GM12878 (cell line): ENCODE data around the gene FBXW9. TPM values are rescaled to one million over a fixed set of nuclear protein-coding genes. Genes with fewer than 3 reads are reported as not detected.

ENCODE experiments used
- CEBPZ ChIP-seq: fragments of 150-350 bp; IDR thresholded peaks from 2 replicates; pipeline ENCODE4 v1.6.1; 2016; ENCODE audit warnings: low read depth, low read length
- KDM1A ChIP-seq: fragments of 200-600 bp; sonication (generic); IDR thresholded peaks from 2 replicates; pipeline ENCODE4 v1.6.1; 2016; ENCODE audit warnings: borderline replicate concordance
- MXI1 ChIP-seq: fragments of 150-350 bp; IDR thresholded peaks from 2 replicates; pipeline ENCODE4 v1.6.1; 2011; ENCODE audit warnings: low read depth, mild to moderate bottlenecking, inconsistent platforms, low read length, improper control_type of control experiment
- RBBP5 ChIP-seq: fragments of 200-600 bp; sonication (generic); conservative IDR thresholded peaks from 2 replicates; pipeline ENCODE4 v1.6.1; 2016
- SP1 ChIP-seq: IDR thresholded peaks from one replicate; pipeline ENCODE4 v1.6.1; 2011; ENCODE audit warnings: low read depth, low read length
- STAT3 ChIP-seq: IDR thresholded peaks from 2 replicates; pipeline ENCODE4 v1.6.1; 2011; ENCODE audit warnings: low read depth, low read length, improper control_type of control experiment
- SUZ12 ChIP-seq: fragments of 200-600 bp; sonication (generic); IDR thresholded peaks from one replicate; pipeline ENCODE4 v1.6.1; 2018; ENCODE audit warnings: antibody characterized with exemption, mild to moderate bottlenecking; ENCODE audit not compliant: unreplicated experiment
- ZZZ3 ChIP-seq: IDR thresholded peaks from 2 replicates; pipeline ENCODE4 v1.6.1; 2011; ENCODE audit warnings: low read depth; ENCODE audit not compliant: control insufficient read depth, insufficient read length
- polyA plus RNA-seq, 11 experiments: library from polyadenylated mRNA; depleted of rRNA in 4 of 11; unstranded in 6 of 11; stranded (reverse) in 5 of 11; fragments of >200 nt; fragmentation: Nextera tagmentation in 4 of 11; fragmentation: Illumina TruSeq in 1 of 11; extraction: Ambion mirVana in 4 of 11; extraction: Trizol in 1 of 11; gene quantifications; 1 replicate in 1 of 11; 2 replicates in 10 of 11; pipeline versions ENCODE4 v1.2.1 to v1.2.3, GENCODE V29; 2011 to 2016; ENCODE audit warnings: inconsistent platforms in 2 of 11, missing spikeins in 2 of 11, low read depth in 1 of 11
- total RNA-seq, 4 experiments: library from RNA; depleted of rRNA in 3 of 4; stranded (reverse); fragments of >200 nt in 3 of 4; fragmentation: Illumina TruSeq in 1 of 4; extraction: Trizol in 1 of 4; gene quantifications; 2 replicates each; pipeline versions ENCODE4 v1.2.1 to v1.2.3, GENCODE V29; 2013 to 2021
- TF ChIP-seq, protein P1 (sequence below), 3 experiments: IDR thresholded peaks in 2 of 3; conservative IDR thresholded peaks in 1 of 3; 2 replicates each; pipeline ENCODE4 v1.5.1; 2011; ENCODE audit warnings: low read depth in 3 of 3, low read length in 3 of 3, mild to moderate bottlenecking in 3 of 3, control low read depth in 2 of 3, moderate library complexity in 2 of 3, inconsistent platforms in 1 of 3, mixed read lengths in 1 of 3; ENCODE audit not compliant: control insufficient read depth in 2 of 3, insufficient read depth in 1 of 3; ENCODE audit errors: extremely low read depth in 1 of 3

Gene FBXW9
- total and polyA plus RNA-seq, 10 of the 15 experiments (the other 5 are each of a cell fraction or from before 2014, with no cell fraction given): 0.21 to 14.8 (median 7.3) TPM

DNA sequence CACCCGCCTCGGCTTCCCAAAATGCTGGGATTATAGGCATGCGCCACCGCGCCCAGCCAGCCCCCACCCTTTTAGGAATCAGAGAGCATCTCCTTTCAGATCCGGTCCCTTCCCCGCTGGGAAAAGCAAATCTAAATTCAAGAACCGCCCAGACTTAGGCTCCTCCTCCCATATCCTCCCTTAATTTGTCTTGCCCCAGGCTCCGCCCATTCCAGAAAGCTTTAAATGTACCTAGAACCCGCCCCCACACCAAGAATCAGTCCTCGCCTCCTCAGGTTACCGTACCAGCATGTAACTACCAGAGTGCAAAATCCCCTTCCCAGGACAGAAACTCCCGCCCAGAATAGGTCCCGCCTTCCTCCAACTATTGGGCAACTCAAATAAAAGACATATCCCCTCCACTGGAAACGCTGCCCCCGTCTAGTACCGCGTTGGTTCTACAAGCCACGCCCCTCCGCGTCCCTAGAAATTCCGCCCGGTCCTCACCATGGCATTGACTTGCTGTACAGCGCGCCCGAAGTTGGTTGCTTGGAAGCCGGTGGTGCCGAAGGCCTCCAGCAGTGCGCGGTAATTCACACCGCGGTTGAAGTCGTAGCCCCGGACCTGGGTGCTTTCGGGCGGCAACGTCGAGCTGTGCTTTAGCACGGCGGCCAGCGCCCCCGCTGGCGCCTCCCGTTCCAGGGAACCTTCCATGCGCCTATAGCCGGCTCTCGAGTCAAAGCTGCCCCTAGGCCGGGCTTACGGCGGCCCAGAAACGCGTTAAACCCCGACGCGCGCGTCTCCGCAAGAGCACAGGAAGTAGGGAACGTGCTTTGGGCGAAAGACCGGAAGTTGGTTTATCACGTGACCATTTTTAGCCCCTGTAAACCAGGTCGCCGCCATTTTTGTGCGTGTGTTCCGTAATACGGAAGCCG is 15.1 kb downstream of the FBXW9 start, which contains the start of gene DHPS (continued):
- TF ChIP-seq STAT3: no peak
- peak; percentile 63 for TF ChIP-seq SP1
- no peak for TF ChIP-seq RBBP5
- TF ChIP-seq KDM1A: no peak
- TF ChIP-seq CEBPZ: no peak
- TF ChIP-seq, protein P1, sequence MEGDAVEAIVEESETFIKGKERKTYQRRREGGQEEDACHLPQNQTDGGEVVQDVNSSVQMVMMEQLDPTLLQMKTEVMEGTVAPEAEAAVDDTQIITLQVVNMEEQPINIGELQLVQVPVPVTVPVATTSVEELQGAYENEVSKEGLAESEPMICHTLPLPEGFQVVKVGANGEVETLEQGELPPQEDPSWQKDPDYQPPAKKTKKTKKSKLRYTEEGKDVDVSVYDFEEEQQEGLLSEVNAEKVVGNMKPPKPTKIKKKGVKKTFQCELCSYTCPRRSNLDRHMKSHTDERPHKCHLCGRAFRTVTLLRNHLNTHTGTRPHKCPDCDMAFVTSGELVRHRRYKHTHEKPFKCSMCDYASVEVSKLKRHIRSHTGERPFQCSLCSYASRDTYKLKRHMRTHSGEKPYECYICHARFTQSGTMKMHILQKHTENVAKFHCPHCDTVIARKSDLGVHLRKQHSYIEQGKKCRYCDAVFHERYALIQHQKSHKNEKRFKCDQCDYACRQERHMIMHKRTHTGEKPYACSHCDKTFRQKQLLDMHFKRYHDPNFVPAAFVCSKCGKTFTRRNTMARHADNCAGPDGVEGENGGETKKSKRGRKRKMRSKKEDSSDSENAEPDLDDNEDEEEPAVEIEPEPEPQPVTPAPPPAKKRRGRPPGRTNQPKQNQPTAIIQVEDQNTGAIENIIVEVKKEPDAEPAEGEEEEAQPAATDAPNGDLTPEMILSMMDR (IDR thresholded peaks at IDR 0.05 in 2 of 3, conservative IDR thresholded peaks at IDR 0.05 in 1 of 3; ENCODE audit: control insufficient read depth in 2 of 3, extremely low read depth in 1 of 3, insufficient read depth in 1 of 3, low read depth in 3 of 3, low read length in 3 of 3): no peak
- no peak for TF ChIP-seq MXI1
- no peak for TF ChIP-seq SUZ12
- TF ChIP-seq ZZZ3: no peak
